Activated naive CD4-positive, alpha-beta T cell treated with anti-CD3 and anti-CD28 coated beads, Interleukin-2, amount 50 U/mL, for 24 hours (primary cell): ENCODE measurements around the gene OR2D2.
"Not testable (repeated sequence)": the region's sequence is repeated elsewhere in the genome, so short reads cannot be mapped to it uniquely, and the experiment has no call there.

Experiments used
- H3K27ac Mint-ChIP-seq: one replicate; pipeline ENCODE4 v1.8.0; 2021; ENCODE audit warnings: mild to moderate bottlenecking, mixed read lengths
- H3K27me3 Mint-ChIP-seq: one replicate; pipeline ENCODE4 v1.8.0; 2021; ENCODE audit warnings: mixed read lengths
- H3K36me3 Mint-ChIP-seq: one replicate; pipeline ENCODE4 v1.8.0; 2021; ENCODE audit warnings: mixed read lengths
- H3K4me1 Mint-ChIP-seq: one replicate; pipeline ENCODE4 v1.8.0; 2021; ENCODE audit warnings: mixed read lengths
- H3K4me3 Mint-ChIP-seq: one replicate; pipeline ENCODE4 v1.8.0; 2021; ENCODE audit warnings: mild to moderate bottlenecking, mixed read lengths
- H3K9me3 Mint-ChIP-seq: one replicate; pipeline ENCODE4 v1.8.0; 2021; ENCODE audit warnings: mixed read lengths

Gene OR2D2

DNA sequence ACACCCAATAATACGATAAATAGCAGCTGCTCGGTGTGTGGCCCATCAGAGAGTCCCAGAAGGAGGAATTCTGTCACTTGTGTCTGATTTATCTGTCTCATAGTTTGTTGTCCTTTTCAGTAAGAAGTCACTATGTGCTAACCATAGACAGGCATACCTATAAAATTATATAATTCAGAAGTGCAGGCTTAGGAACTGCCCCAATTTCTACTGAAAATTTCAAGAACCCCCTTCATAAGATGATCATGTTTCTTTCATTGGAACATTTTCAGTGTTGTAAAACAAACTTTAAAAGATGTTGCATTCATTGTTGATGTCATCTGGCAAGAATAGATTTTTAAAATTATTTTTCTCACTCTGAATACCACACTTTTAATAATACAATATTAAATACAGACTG is at the start of gene OR2D2:
OR2D2 (minus strand) TSS at position 101 of the 400 bp plus-strand sequence; CDS start at position 101, 0 bp downstream.
- Mint-ChIP-seq H3K4me1 (no peaks in the 10 kb centered on the region), H3K4me3 (no peak within 1 kb of the TSS), H3K27ac (no peak within 1 kb of the TSS), H3K36me3 (no peaks in the 10 kb centered on the region), H3K9me3 (peaks cover 7% of the 10 kb centered on the region), H3K27me3 (peaks cover 20% of the 10 kb centered on the region)

GRCh38 chr11:6941970-6942369 is 49.7 kb upstream of the OR2D2 start:
- H3K36me3 Mint-ChIP-seq = no peaks in the 10 kb centered on the region
- H3K4me1 Mint-ChIP-seq = no peaks in the 10 kb centered on the region
- no peaks in the 10 kb centered on the region for H3K27me3 Mint-ChIP-seq
- no peak overlapping the region for H3K27ac Mint-ChIP-seq
- H3K9me3 Mint-ChIP-seq = no peaks in the 10 kb centered on the region
- no peak overlapping the region for H3K4me3 Mint-ChIP-seq

GRCh38 chr11:6932145-6932544 is 39.8 kb upstream of the OR2D2 start:
- H3K27ac Mint-ChIP-seq = no peak overlapping the region
- H3K9me3 Mint-ChIP-seq = no peaks in the 10 kb centered on the region
- no peaks in the 10 kb centered on the region for H3K36me3 Mint-ChIP-seq
- H3K27me3 Mint-ChIP-seq = peaks cover 39% of the 10 kb centered on the region
- no peak overlapping the region for H3K4me3 Mint-ChIP-seq
- H3K4me1 Mint-ChIP-seq = peaks cover 8% of the 10 kb centered on the region

- H3K27me3 Mint-ChIP-seq = peaks cover 38% of the 10 kb centered on the region
- H3K9me3 Mint-ChIP-seq = no peaks in the 10 kb centered on the region
- no peak overlapping the region for H3K27ac Mint-ChIP-seq
- H3K4me1 Mint-ChIP-seq = peaks cover 12% of the 10 kb centered on the region
- H3K36me3 Mint-ChIP-seq = no peaks in the 10 kb centered on the region
- H3K4me3 Mint-ChIP-seq = no peak overlapping the region
Measured at GRCh38 chr11:6931146-6931713, 38.9 kb upstream of the OR2D2 start.

DNA sequence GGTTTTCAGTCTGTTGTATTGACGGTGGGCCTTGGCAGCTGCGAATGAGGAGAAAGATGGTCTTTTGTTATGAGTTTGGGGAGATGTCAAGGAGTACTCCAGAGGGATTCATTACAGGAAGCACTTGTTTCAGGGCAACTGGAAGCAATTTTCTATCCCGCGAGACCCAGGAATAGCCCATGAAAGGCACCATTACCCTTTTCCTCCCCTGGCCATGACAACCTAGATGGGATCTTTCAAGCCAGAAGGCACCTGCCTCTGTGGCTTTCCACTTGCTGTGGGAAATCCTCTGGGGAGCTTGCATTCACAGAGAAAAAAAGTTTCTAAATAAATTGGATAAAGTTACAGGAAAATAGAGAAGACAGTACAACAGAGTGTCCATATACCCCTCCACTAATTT is 36.6 kb upstream of the OR2D2 start:
- no peaks in the 10 kb centered on the region for H3K36me3 Mint-ChIP-seq
- H3K9me3 Mint-ChIP-seq = no peaks in the 10 kb centered on the region
- H3K27me3 Mint-ChIP-seq = peaks cover 42% of the 10 kb centered on the region
- H3K4me1 Mint-ChIP-seq = peaks cover 12% of the 10 kb centered on the region
- H3K4me3 Mint-ChIP-seq = no peak overlapping the region
- no peak overlapping the region for H3K27ac Mint-ChIP-seq

GRCh38 chr11:6927030-6927617 is 34.8 kb upstream of the OR2D2 start:
- no peaks in the 10 kb centered on the region for H3K36me3 Mint-ChIP-seq
- peak overlapping the region; percentile 57 for H3K4me3 Mint-ChIP-seq
- H3K27ac Mint-ChIP-seq = no peak overlapping the region
- H3K9me3 Mint-ChIP-seq = no peaks in the 10 kb centered on the region
- H3K4me1 Mint-ChIP-seq = peaks cover 12% of the 10 kb centered on the region
- peaks cover 37% of the 10 kb centered on the region for H3K27me3 Mint-ChIP-seq

- Mint-ChIP-seq H3K4me3 (peak within 1 kb of the TSS; percentile 73), H3K4me1 (peaks cover 12% of the 10 kb centered on the region), H3K9me3 (no peaks in the 10 kb centered on the region), H3K36me3 (no peaks in the 10 kb centered on the region), H3K27ac (no peak within 1 kb of the TSS), H3K27me3 (peaks cover 38% of the 10 kb centered on the region)
Measured at GRCh38 chr11:6926208-6927029, 34.1 kb upstream of the OR2D2 start, which contains the start of gene ZNF215. ZNF215 (plus strand) TSS chr11:6926426; CDS start chr11:6932273, 5,847 bp downstream.

GRCh38 chr11:6925636-6926207 is 33.4 kb upstream of the OR2D2 start:
- H3K4me1 Mint-ChIP-seq = peaks cover 12% of the 10 kb centered on the region
- no peaks in the 10 kb centered on the region for H3K9me3 Mint-ChIP-seq
- H3K27ac Mint-ChIP-seq = no peak overlapping the region
- H3K27me3 Mint-ChIP-seq = peaks cover 41% of the 10 kb centered on the region
- H3K36me3 Mint-ChIP-seq = peaks cover 2% of the 10 kb centered on the region
- H3K4me3 Mint-ChIP-seq = peak overlapping the region; percentile 73

DNA sequence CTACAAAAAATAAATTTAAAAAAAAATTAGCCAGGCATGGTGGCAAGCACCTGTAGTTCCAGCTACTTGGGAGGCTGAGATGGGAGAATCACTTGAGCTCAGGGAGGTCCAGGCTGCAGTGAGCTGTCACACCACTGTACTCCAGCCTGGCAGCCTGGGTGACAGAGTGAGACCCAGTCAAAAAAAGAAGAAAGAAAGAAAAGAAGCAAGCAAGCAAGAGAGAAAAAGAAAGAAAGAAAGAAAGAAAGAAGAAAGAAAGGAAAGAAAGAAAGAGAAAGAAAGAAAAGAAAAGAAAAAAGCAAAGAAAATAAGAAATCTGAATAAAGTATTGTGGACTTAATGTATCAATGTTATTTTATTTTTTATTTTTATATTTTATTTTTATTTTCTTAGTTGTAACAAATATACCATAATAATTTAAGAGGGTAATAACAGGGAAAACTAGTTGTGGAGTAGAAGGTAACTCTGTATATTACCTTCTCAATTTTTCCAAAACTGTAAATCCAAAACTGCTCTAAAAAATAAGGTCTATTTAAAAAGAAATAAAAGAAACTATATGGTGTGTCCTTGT is 32.8 kb upstream of the OR2D2 start:
- H3K36me3 Mint-ChIP-seq = peaks cover 2% of the 10 kb centered on the region
- no peak overlapping the region for H3K4me3 Mint-ChIP-seq
- H3K9me3 Mint-ChIP-seq = no peaks in the 10 kb centered on the region
- H3K27me3 Mint-ChIP-seq = peaks cover 38% of the 10 kb centered on the region
- H3K27ac Mint-ChIP-seq = no peak overlapping the region
- H3K4me1 Mint-ChIP-seq = peaks cover 12% of the 10 kb centered on the region

DNA sequence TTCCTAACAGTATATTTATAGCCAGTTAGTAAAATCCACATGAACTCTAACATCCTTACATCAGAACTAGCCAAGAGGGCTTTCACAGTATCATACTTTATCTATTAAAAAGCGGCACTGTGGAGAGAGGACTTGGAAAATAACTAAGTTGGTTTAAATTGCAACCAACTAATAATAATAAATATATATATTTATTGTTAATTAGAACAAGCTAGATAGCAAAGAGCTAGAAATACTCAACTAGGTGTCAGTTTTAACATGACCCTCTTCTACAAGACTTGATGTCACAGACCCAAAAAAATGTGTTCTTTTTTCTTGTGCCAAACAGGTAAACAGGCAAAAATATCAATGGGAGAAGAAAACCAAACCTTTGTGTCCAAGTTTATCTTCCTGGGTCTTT is 28.4 kb upstream of the OR2D2 start, which contains the start of gene OR2D3:
OR2D3 (plus strand) TSS at position 301 of the 400 bp plus-strand sequence; CDS start at position 301, 0 bp downstream.
- Mint-ChIP-seq H3K9me3 (no peaks in the 10 kb centered on the region), H3K27ac (no peak within 1 kb of the TSS), H3K36me3 (peaks cover 2% of the 10 kb centered on the region), H3K4me3 (no peak within 1 kb of the TSS), H3K4me1 (no peaks in the 10 kb centered on the region), H3K27me3 (peaks cover 22% of the 10 kb centered on the region)

DNA sequence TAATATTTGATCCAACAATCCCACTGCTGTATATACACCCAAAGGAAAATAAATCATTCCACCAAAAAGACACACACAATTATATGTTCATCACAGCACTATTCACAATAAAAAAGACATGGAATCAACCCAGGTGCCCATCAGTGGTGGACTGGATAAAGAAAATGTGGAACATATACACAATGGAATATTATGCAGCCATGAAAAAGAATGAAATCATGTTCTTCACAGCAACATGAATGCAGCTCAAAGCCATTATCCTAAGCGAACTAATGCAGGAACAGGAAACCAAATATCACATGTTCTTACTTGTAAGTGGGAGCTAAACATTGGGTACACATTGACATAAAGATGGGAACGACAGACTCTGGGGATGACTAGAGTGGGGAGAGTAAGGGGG is 27.4 kb upstream of the OR2D2 start:
- Mint-ChIP-seq H3K36me3 (peaks cover 2% of the 10 kb centered on the region), H3K9me3 (no peaks in the 10 kb centered on the region), H3K27ac (no peak overlapping the region), H3K4me3 (no peak overlapping the region), H3K4me1 (no peaks in the 10 kb centered on the region), H3K27me3 (peaks cover 19% of the 10 kb centered on the region)

GRCh38 chr11:6911948-6912347 is 19.6 kb upstream of the OR2D2 start:
- H3K36me3 Mint-ChIP-seq = no peaks in the 10 kb centered on the region
- no peak overlapping the region for H3K27ac Mint-ChIP-seq
- no peak overlapping the region for H3K4me3 Mint-ChIP-seq
- no peaks in the 10 kb centered on the region for H3K4me1 Mint-ChIP-seq
- no peaks in the 10 kb centered on the region for H3K9me3 Mint-ChIP-seq
- no peaks in the 10 kb centered on the region for H3K27me3 Mint-ChIP-seq

DNA sequence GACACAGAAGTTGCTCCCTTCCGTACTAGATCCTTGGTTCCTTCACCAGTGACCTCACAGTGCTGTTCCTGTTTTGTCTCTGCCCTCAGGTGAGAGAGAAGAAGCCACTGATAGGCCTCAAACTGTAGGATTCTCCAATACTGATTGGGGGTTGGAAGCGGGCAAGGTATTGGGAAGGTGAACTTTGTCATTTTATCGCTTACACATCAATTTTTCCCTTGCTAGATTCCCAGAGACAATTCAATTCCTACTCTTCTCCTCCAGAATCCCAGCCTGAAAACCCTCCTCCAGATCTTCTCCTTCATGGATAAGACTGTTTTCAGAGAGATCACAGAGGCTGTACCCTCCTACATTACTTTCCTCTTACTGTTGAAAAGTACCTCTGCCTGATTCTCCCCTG is 19.1 kb upstream of the OR2D2 start:
- Mint-ChIP-seq H3K27me3 (no peaks in the 10 kb centered on the region), H3K36me3 (no peaks in the 10 kb centered on the region), H3K9me3 (no peaks in the 10 kb centered on the region), H3K4me3 (no peak overlapping the region), H3K4me1 (no peaks in the 10 kb centered on the region), H3K27ac (no peak overlapping the region)

GRCh38 chr11:6904804-6905203 is 12.5 kb upstream of the OR2D2 start:
- not testable (repeated sequence) for H3K36me3 Mint-ChIP-seq, H3K9me3 Mint-ChIP-seq, H3K4me1 Mint-ChIP-seq, H3K27ac Mint-ChIP-seq, H3K4me3 Mint-ChIP-seq, H3K27me3 Mint-ChIP-seq

GRCh38 chr11:6900327-6900999 is 8.2 kb upstream of the OR2D2 start:
- H3K4me1 Mint-ChIP-seq = no peaks in the 10 kb centered on the region
- peaks cover 13% of the 10 kb centered on the region for H3K27me3 Mint-ChIP-seq
- no peaks in the 10 kb centered on the region for H3K36me3 Mint-ChIP-seq
- no peak overlapping the region for H3K27ac Mint-ChIP-seq
- no peak overlapping the region for H3K4me3 Mint-ChIP-seq
- no peaks in the 10 kb centered on the region for H3K9me3 Mint-ChIP-seq
